GM21786 (cell line): ENCODE results near the gene PPP1R7.

Source experiments
- ATAC-seq: cut with Tn5 transposase; IDR thresholded peaks from one replicate; pipeline ENCODE4 v1.9.1; 2021; ENCODE audit not compliant: unreplicated experiment

PPP1R7 gene

DNA sequence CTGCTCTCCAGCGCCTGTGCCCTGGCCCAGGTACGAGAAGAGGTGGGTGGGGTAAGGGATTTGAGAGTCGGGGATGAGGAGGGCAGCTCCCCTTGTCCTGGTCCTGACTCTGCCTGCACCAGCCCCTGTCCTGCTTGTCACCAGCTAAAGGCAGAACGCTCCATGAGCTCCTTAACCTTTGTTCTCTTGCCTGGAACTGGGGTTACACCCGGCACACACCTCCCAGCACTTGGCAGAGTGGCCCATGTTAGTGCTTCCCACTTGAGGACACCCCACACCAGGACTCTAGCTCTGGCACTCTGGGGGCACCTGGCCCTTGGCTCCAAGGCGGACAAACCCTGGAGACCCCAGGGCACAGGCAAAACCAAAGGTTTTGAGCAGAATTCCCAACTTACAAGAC lies 57.4 kb downstream of the PPP1R7 start:
- no peak for ATAC-seq

- ATAC-seq = no peak
Observed at GRCh38 chr2:241208058-241208457, 57.8 kb downstream of the PPP1R7 start.

- ATAC-seq = no peak
Observed at GRCh38 chr2:241209271-241209670, 59.0 kb downstream of the PPP1R7 start.

DNA sequence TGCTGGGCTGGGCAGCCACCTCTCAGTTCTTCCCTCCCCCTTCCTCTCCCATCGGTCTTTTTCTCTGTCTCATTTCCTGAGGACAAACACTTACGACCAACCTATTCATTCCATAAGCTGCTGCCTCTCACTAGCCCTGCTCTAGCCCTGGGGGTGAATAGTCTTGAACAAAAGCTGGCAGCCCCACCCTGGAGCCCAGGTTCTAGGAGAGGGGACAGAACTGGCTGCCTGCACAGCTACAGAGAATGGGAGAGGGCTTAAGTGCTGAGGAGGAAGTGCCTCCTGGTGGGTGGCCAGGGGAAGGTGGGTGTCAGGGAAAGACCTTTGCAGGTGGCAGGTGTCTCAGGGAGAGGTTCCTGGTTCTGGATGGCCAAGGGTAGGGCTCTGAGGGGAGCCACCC lies 61.0 kb downstream of the PPP1R7 start:
- no peak for ATAC-seq

- no peak for ATAC-seq
Observed at GRCh38 chr2:241213041-241213440, 62.8 kb downstream of the PPP1R7 start.

DNA sequence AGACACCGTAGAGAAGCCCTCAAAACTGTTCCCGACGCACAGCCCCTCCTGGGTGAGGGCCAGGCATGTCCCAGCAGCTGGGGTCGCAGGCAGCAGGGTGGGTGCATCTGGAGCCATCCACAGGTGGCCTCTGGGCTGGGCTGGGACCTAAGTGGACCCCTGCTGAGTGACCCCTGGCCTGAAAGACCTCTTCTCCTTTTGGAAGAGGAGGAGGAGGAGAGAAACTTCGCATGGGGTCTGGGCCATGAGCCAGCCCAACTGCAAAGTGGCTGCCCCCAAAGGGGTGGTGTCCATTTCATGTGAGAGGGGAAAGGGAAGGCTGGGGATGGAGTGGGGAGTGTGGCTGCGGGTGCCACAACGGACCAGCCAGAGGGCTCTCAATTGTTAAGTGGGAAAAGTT lies 63.3 kb downstream of the PPP1R7 start:
- ATAC-seq = no peak

GRCh38 chr2:241214209-241214608 lies 63.9 kb downstream of the PPP1R7 start:
- ATAC-seq = no peak

DNA sequence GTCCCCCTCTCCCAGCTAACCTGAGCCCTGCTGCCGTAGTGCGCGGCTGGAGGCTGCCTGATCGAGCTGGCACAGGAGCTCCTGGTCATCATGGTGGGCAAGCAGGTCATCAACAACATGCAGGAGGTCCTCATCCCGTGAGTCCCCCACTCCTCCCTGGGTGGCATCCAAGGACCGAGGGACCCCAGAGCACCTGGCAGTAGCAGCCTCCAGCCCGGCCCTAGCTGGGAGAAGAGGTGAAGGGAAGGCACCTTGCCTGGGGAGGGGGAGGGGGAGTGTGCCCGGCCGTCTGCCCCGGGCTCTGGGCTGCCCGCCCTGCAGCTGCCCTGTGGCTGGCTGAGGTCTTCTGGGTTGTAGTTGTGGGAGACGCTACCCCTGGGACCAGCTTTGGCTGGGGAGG lies 64.5 kb downstream of the PPP1R7 start:
- no peak for ATAC-seq

DNA sequence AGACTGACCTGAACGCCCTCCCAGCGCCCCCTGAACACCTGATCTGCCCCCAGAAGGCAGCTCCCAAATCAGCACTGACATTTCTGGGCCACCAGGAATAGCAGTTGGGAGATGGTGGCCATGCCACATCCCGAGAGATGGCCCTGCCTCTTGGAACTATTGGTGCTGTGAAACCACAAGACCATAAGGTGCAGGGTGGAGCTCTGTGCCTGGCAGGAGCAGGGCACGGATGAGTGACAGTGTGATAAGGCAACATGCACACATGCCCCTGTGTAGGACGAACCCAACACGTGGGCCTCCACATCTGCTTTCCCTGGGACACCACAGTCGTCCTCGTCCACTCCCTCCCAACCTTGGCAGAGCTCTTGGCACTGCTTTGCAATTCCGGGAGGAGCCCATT lies 65.2 kb downstream of the PPP1R7 start:
- no peak for ATAC-seq

GRCh38 chr2:241216211-241216761 lies 66.0 kb downstream of the PPP1R7 start:
- ATAC-seq = no peak

DNA sequence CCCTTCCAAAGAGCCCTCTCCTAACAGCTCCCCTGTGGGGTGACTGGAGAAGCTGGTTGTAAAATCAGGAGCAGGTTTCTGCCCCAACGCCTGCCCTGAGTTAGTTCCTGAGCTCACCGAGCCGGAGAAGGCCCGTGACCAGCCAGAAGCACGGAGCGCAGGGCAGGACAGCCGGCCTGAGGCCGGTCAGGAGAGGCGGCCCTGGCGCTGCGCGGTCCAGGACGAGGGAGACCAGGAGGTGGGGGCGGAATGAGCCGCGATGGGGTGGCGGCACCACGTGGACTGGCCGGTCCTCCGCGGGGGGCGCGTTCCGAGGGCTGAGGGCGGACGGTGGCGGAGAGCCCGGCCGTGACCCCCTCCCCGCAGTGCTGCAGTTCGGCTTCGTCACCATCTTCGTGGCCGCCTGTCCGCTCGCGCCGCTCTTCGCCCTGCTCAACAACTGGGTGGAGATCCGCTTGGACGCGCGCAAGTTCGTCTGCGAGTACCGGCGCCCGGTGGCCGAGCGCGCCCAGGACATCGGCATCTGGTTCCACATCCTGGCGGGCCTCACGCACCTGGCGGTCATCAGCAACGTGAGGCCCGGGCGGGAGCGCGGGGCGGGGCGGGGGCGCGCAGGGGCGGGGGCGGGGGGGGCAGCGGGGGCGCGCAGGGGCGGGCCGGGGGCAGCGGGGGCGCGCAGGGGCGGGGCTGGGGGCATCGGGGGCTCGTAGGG lies 67.2 kb downstream of the PPP1R7 start:
- ATAC-seq = peak; percentile 66

DNA sequence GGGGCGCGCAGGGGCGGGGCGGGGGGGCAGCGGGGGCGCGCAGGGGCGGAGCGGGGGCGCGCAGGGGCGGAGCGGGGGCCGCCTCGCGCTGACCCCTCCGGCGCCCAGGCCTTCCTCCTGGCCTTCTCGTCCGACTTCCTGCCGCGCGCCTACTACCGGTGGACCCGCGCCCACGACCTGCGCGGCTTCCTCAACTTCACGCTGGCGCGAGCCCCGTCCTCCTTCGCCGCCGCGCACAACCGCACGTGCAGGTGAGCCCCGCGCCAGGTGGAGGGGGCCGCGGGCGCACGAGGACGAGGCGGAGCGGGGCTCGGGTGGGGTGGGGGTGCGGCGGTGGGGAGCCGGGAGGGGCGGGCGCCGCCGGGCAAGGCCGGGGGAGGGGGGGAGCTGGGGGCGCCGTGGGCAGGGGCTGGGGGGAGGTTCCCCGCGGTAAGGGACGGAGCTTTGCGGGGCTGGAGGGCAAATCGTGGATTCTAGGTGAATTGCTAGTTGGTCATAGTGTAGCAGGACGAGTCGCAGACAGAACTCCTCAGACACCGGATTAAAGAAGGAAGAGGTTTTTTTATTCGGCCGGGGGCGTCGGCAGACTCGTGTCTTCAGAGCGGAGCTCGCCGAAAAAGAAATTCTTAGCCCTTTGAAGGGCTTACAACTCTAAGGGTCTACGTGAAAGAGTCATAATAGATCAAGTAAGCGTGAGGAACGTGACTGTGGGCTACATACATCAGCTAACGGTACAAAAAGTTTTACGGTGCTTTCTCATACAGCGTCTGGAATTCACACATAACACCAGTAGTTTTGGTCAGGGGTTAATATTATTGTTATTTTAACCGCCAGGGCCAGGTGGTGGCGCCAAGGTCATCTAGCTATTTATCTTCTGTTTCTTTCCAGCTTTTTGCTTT lies 68.1 kb downstream of the PPP1R7 start:
- no peak for ATAC-seq

- no peak for ATAC-seq
Observed at GRCh38 chr2:241219030-241219382, 68.7 kb downstream of the PPP1R7 start.

GRCh38 chr2:241219856-241220356 lies 69.6 kb downstream of the PPP1R7 start:
- ATAC-seq = no peak

GRCh38 chr2:241223211-241224017 lies 73.1 kb downstream of the PPP1R7 start:
- ATAC-seq = no peak

DNA sequence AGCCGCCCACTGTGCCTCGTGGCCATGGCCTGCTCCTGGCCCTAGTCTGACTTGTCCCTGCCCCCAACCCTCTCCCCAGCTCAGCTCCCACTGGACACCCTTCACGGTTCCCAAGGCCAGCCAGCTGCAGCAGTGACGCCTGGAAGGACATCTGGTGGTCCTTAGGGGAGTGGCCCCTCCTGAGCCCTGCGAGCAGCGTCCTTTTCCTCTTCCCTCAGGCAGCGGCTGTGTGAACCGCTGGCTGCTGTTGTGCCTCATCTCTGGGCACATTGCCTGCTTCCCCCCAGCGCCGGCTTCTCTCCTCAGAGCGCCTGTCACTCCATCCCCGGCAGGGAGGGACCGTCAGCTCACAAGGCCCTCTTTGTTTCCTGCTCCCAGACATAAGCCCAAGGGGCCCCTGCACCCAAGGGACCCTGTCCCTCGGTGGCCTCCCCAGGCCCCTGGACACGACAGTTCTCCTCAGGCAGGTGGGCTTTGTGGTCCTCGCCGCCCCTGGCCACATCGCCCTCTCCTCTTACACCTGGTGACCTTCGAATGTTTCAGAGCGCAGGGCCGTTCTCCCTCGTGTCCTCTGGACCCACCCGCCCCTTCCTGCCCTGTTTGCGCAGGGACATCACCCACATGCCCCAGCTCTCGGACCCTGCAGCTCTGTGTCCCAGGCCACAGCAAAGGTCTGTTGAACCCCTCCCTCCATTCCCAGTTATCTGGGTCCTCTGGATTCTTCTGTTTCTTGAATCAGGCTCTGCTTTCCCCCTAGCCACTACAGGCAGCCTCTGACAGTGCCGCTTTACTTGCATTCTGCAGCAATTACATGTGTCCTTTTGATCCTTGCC lies 74.0 kb downstream of the PPP1R7 start:
- ATAC-seq = no peak

DNA sequence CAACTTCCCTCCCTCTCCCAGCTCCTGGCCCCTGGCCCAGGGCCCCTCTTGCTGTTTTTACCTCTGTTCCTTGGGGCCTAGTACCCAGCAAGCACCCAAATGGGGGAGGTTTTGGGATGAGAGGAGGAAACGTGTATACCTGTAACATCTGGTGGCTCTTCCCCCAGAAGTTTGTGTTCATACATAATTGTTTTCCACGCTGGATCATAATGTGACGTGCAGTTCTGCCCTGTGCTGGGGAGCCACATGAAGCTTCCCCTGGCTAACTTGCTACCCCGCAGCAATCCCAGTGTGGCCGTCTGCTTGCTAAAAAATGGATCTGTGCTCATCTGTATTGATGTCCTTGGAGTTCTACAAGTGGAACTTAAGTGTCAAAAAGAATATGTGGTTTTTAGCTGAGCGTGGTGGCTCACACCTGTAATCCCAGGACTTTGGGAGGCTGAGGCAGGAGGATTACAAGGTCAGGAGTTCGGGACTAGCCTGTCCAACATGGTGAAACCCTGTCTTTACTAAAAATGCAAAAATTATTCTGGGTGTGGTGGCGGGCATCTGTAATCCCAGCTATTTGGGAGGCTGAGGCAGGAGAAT lies 74.7 kb downstream of the PPP1R7 start:
- ATAC-seq = no peak

- no peak for ATAC-seq
Observed at GRCh38 chr2:241225545-241225944, 75.3 kb downstream of the PPP1R7 start.

- no peak for ATAC-seq
Observed at GRCh38 chr2:241225983-241226382, 75.7 kb downstream of the PPP1R7 start.
